HepG2 (cell line): Measurements from ENCODE around the gene TST.

Experiments used
- FOXA3 ChIP-seq: IDR thresholded peaks from 2 replicates; pipeline ENCODE4 v1.6.1; 2016; ENCODE audit warnings: missing genetic modification reagents, missing compliant biosample characterization
- PHF8 ChIP-seq: sonication (generic); formaldehyde crosslinking; IDR thresholded peaks from 2 replicates; pipeline ENCODE4 v1.5.0; 2020; ENCODE audit warnings: missing genetic modification reagents
- TAF1 ChIP-seq: sonication (generic); formaldehyde crosslinking; IDR thresholded peaks from 2 replicates; pipeline ENCODE4 v1.4.0; 2020; ENCODE audit warnings: missing genetic modification reagents
- ZMAT3 ChIP-seq: sonication (generic); formaldehyde crosslinking; conservative IDR thresholded peaks from 2 replicates; pipeline ENCODE4 v1.7.0; 2021; ENCODE audit warnings: missing genetic modification reagents
- ZNF549 ChIP-seq: sonication (generic); formaldehyde crosslinking; IDR thresholded peaks from 2 replicates; pipeline ENCODE4 v1.5.0; 2020; ENCODE audit warnings: missing genetic modification reagents
- TF ChIP-seq, protein P1 (sequence below), 2 experiments: sonication (generic) in 1 of 2; formaldehyde crosslinking in 1 of 2; IDR thresholded peaks; 2 replicates each; pipeline versions ENCODE4 v1.4.0 to v1.6.1; 2018 to 2020; ENCODE audit warnings: missing genetic modification reagents in 2 of 2, borderline replicate concordance in 1 of 2, low read depth in 1 of 2, mild to moderate bottlenecking in 1 of 2, missing biosample characterization in 1 of 2
- TF ChIP-seq, protein P2 (sequence below): sonication (generic); formaldehyde crosslinking; IDR thresholded peaks from 2 replicates; pipeline ENCODE4 v1.4.0; 2020; ENCODE audit warnings: low read depth, mild to moderate bottlenecking, missing genetic modification reagents
- TF ChIP-seq, protein P3 (sequence below): sonication (generic); formaldehyde crosslinking; IDR thresholded peaks from 2 replicates; pipeline ENCODE4 v1.5.0; 2020; ENCODE audit warnings: mild to moderate bottlenecking, missing genetic modification reagents, moderate library complexity

DNA sequence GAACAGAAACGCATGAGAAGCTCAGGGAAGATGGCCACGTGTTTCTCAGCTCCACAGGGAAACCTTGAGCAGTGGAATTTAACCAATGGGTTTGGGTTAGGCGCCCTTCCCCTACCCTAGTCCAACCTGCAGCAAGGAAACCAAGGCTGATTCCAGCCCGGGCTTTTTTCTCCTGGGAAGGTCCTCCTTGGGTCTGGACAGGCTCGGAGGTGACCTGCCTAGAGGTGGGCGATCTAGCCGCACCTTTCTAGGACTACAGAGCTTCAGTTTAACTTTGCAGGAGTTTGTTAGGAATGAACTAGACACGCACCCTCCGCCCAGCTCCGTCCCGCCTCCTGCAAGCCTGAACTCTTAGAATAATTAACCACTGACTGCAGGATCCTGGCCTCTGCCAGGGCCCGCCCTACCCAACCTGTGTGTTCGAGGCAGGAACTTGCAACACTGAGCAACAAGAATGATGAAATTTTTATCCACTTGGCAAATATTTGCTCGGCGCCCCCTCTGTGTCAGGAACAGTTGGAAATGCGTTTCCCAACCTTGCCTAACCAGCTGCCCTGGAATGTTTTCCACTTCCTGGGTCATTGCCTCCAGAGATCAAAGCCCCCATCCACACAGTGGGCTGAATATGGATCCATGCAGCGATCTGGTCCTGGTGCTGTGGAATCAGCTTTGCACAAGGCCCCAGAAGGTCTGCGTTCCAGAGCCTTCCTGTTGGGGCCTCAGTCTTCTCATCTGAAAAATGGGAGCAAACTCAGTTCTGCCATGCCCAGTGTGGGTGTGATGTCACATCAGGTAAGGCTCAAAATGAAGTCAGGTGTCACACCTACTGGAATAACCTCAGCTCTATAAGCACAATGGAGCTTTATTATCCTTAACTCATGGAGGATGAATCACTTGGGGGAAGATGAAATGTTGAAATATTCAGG, 13.6 kb upstream of the TST start:
- TF ChIP-seq ZMAT3 (CRISPR knock-in tag) (no peak; the same call in 1 of the 2 replicates), ZNF549 (no peak), TAF1 (CRISPR knock-in tag) (peak; percentile 75), FOXA3 (CRISPR knock-in tag) (peak; percentile 99), PHF8 (CRISPR knock-in tag) (peak; percentile 62; the same call in 1 of the 2 replicates)
- TF ChIP-seq, protein P1, sequence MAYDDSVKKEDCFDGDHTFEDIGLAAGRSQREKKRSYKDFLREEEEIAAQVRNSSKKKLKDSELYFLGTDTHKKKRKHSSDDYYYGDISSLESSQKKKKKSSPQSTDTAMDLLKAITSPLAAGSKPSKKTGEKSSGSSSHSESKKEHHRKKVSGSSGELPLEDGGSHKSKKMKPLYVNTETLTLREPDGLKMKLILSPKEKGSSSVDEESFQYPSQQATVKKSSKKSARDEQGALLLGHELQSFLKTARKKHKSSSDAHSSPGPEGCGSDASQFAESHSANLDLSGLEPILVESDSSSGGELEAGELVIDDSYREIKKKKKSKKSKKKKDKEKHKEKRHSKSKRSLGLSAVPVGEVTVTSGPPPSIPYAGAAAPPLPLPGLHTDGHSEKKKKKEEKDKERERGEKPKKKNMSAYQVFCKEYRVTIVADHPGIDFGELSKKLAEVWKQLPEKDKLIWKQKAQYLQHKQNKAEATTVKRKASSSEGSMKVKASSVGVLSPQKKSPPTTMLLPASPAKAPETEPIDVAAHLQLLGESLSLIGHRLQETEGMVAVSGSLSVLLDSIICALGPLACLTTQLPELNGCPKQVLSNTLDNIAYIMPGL (CRISPR knock-in tag; IDR thresholded peaks at IDR 0.05; ENCODE audit: borderline replicate concordance in 1 of 2, low read depth in 1 of 2), result peak in 1 of 2 experiments; percentile 51; a peak in 3 of 4 replicates
- TF ChIP-seq, protein P2, sequence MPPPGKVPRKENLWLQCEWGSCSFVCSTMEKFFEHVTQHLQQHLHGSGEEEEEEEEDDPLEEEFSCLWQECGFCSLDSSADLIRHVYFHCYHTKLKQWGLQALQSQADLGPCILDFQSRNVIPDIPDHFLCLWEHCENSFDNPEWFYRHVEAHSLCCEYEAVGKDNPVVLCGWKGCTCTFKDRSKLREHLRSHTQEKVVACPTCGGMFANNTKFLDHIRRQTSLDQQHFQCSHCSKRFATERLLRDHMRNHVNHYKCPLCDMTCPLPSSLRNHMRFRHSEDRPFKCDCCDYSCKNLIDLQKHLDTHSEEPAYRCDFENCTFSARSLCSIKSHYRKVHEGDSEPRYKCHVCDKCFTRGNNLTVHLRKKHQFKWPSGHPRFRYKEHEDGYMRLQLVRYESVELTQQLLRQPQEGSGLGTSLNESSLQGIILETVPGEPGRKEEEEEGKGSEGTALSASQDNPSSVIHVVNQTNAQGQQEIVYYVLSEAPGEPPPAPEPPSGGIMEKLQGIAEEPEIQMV (CRISPR knock-in tag), result no peak
- TF ChIP-seq, protein P3, sequence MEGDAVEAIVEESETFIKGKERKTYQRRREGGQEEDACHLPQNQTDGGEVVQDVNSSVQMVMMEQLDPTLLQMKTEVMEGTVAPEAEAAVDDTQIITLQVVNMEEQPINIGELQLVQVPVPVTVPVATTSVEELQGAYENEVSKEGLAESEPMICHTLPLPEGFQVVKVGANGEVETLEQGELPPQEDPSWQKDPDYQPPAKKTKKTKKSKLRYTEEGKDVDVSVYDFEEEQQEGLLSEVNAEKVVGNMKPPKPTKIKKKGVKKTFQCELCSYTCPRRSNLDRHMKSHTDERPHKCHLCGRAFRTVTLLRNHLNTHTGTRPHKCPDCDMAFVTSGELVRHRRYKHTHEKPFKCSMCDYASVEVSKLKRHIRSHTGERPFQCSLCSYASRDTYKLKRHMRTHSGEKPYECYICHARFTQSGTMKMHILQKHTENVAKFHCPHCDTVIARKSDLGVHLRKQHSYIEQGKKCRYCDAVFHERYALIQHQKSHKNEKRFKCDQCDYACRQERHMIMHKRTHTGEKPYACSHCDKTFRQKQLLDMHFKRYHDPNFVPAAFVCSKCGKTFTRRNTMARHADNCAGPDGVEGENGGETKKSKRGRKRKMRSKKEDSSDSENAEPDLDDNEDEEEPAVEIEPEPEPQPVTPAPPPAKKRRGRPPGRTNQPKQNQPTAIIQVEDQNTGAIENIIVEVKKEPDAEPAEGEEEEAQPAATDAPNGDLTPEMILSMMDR, result no peak
